ENCODE results near the gene CHEK1.
A peak's percentile ranks its signal among the peaks of the same experiment; 100 is the strongest.

Gene CHEK1

DNA sequence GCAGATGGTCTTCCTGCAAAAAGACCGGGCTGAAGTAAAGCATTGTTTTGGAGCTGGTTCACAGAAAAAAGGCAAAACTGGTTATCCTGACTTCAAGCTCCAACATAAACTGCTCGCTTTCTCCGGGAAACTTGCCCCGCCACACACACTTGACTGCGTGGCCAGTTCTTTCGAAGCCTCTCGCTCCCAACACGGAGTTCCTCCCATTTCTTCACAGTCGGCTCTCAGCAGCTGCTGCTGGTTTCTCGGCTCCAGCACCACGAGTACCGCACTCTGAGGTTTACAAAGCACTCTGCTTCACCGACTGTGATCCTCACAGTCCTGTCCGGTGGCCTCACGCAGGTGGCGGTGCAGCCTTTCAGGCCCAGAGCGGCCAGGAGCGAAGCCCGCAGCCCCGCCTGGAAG lies 264 bp downstream of the CHEK1 start:
- H3K4me3 ChIP-seq (replicated peaks; ENCODE audit: low read depth, low read length), result peak overlapping the region; percentile 82
- TF ChIP-seq, protein P1, sequence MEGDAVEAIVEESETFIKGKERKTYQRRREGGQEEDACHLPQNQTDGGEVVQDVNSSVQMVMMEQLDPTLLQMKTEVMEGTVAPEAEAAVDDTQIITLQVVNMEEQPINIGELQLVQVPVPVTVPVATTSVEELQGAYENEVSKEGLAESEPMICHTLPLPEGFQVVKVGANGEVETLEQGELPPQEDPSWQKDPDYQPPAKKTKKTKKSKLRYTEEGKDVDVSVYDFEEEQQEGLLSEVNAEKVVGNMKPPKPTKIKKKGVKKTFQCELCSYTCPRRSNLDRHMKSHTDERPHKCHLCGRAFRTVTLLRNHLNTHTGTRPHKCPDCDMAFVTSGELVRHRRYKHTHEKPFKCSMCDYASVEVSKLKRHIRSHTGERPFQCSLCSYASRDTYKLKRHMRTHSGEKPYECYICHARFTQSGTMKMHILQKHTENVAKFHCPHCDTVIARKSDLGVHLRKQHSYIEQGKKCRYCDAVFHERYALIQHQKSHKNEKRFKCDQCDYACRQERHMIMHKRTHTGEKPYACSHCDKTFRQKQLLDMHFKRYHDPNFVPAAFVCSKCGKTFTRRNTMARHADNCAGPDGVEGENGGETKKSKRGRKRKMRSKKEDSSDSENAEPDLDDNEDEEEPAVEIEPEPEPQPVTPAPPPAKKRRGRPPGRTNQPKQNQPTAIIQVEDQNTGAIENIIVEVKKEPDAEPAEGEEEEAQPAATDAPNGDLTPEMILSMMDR (IDR thresholded peaks at IDR 0.05; ENCODE audit: low read length, missing control alignments), result no peak
- no peak for DNase-seq (ENCODE audit: low read depth)

DNA sequence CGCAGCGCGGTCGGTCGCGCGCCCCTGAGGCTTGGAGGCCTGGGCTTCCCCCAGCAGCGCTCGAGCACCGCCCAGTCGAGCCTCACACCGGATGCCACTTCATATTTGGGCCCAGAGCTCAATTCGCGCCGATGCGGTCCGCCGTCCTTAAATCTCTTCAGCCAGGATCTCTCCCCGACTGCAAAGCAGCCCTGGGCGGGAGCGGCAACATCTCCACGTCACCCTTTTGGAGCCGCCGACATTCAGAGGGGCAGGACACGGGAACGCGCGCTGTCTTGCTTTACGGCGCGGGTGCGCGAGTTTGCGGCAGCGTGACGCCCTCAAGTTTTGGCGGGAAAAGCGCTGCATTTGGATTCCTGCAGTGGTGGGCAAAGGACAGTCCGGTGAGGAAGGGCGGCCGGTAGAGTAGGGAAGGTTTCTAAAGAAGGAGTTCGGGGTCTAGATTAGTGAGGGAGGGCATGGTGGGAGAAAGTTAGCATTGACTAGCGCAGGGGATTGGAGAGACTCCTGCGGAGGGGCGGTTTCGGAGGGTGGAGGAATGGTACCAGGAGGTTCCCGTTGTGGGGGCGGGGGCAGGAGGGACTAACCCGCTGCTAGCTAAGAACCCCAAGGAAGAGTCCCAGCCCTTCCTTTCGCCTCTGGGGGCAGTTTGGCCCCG lies 796 bp downstream of the CHEK1 start:
- TF ChIP-seq, protein P1 (IDR thresholded peaks at IDR 0.05; ENCODE audit: low read length, missing control alignments), result no peak
- peak; percentile 91 for DNase-seq (ENCODE audit: low read depth)
- peak overlapping the region; percentile 82 for H3K4me3 ChIP-seq (replicated peaks; ENCODE audit: low read depth, low read length)

- H3K4me3 ChIP-seq (replicated peaks; ENCODE audit: low read depth, low read length), result peak overlapping the region; percentile 82
- DNase-seq (ENCODE audit: low read depth), result peak; percentile 86
- TF ChIP-seq, protein P1 (IDR thresholded peaks at IDR 0.05; ENCODE audit: low read length, missing control alignments), result peak; percentile 37
Observed at GRCh38 chr11:125626288-125626950, 1.5 kb downstream of the CHEK1 start.

DNA sequence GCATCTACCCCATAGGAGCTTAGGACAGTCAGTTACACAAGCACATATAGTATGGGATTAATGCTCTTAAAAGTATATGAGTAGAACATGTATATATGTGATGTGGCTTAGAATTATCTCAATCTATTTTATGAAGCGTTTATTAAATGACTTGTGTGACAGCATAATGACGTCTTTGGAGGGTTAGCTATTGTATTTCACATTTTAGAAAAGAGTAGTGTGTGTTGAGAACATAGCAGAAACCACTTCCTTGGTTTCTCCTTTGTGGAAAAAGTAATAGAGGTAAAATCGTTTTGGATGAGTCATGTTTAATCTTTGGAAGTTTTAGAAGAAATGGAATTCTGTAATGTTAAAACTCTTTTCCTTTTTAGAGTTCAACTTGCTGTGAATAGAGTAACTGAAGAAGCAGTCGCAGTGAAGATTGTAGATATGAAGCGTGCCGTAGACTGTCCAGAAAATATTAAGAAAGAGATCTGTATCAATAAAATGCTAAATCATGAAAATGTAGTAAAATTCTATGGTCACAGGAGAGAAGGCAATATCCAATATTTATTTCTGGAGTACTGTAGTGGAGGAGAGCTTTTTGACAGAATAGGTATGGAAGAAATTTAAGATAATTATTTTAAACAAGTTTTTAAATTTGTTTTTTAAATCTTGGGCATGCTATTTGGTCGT lies 2.4 kb downstream of the CHEK1 start:
- peak; percentile 18 for DNase-seq (ENCODE audit: low read depth)
- TF ChIP-seq, protein P1 (IDR thresholded peaks at IDR 0.05; ENCODE audit: low read length, missing control alignments), result no peak
- H3K4me3 ChIP-seq (replicated peaks; ENCODE audit: low read depth, low read length), result peak overlapping the region; percentile 82

DNA sequence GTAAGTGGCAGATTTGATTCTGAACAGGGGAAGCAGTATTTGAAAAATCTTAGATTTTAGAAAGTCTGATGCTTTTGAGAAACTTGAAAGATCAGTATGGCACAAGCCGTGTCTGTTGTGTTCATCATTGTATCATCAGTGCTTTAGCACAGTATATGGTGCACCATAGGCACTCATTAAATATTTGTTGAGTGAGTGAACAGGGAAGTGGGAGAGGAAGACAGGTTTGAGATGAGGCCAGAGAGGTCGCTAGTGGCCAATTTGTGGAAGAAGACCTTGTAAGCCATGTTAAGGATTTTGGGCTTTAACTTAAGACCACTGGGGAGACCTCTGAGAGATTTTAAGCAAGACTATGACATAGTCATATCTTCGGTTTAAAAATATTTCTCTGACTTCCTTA lies 12.9 kb downstream of the CHEK1 start:
- DNase-seq (ENCODE audit: low read depth), result no peak
- H3K4me3 ChIP-seq (replicated peaks; ENCODE audit: low read depth, low read length), result no peak overlapping the region
- TF ChIP-seq, protein P1 (IDR thresholded peaks at IDR 0.05; ENCODE audit: low read length, missing control alignments), result no peak

- no peak overlapping the region for H3K4me3 ChIP-seq (replicated peaks; ENCODE audit: low read depth, low read length)
- no peak for DNase-seq (ENCODE audit: low read depth)
- TF ChIP-seq, protein P1 (IDR thresholded peaks at IDR 0.05; ENCODE audit: low read length, missing control alignments), result no peak
Observed at GRCh38 chr11:125638315-125638714, 13.4 kb downstream of the CHEK1 start.
